Cortex of kidney (tissue), 1 donor: ENCODE data around the gene EEF1G.
"Not testable (repeated sequence)": the region's sequence is repeated elsewhere in the genome, so short reads cannot be mapped to it uniquely, and the experiment has no call there.

Source experiments
- DNase-seq: peaks from one replicate; lab custom pipeline; 2025; lab: John Stamatoyannopoulos, UW

Gene EEF1G

DNA sequence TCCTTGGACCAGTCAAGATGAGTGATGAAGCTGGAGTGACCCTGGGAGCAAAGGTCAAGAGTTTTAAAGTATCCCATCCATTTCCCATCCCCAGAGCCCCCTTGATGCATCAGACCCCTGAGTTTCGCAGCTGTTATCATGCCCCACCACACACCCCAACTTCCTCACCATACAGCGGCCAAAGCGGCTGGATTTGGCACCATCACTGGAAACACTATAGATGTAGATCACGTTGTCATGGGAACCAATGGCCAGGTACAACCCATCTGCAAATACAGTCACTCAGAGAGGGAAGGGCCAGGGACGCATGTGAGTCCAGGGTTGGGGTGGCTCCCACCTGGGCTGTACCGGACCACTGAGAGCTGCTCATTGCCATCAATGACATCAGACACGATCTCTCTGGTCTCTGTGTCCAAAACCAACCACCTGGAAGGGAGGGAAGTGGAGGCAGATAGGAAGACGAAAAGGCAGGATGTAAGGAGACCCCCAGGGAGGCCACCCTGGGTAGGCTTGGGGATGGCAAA, 30.1 kb upstream of the EEF1G start:
- DNase-seq, result no peak

GRCh38 chr11:62603072-62603408, 29.3 kb upstream of the EEF1G start:
- no peak for DNase-seq

DNA sequence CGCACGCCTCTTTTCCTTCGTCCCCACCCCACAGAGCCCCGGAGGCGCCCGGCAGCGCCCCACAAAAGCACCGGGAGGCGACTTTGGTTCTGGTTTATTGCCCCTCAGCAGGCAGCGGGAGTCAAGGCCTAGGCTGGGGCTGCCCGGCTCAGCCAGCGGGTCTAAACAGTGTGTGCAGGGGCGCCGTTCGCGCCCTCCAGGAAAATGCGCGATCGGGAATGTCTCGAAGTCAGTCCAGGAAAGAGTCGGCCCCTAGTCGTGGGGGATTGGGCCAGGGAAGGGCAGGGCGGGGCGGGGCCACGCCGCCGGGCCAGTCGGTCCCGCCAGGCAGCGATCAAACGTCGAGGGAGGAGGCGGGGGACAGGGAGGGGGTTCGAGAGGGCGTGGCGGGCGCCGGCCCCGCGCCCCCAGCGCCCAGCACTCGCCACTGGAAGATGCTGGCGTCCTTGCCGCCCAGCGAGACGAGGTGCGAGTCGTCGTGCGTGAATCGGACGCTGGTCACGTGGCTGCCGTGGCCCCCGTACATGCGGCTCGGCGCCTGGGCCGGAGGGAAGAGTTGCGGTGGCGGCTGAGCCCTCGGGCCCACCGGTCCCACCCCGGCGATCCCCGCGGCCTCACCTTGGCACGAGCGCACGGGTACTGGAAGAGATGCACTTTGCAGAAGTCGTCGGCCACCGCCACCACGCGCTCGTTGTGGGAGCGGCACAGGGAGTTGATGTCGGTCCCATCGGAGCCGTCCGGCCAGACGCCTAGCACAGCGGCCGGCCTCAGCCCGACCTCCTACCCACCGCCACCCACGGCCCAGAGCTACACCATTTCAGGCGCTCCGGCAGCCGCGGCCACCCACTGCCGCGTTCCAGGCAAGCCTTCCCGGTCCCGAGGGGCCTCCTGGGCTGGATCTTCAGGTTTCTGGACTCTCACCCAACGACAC, 28.7 kb upstream of the EEF1G start:
- DNase-seq, result no peak

- DNase-seq, result peak; percentile 76
Measured at GRCh38 chr11:62601372-62602140, 27.9 kb upstream of the EEF1G start, which contains the start of gene MTA2. TSS of gene MTA2 (minus strand) at chr11:62601865. CDS start at chr11:62601450, 415 bp downstream.

DNA sequence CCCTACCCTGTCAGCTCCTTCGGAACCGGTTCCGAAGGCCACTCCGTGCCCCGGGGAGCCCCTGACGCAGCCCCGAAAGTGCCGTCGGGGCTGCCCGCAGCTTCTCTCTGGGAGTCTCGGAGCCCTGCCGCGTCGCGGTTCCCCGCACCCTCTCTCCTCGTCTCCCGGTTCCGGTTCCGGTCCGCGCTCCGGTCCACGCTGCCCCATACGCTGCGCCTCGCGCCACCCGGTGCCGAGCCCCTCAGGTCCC, 27.4 kb upstream of the EEF1G start:
- no peak for DNase-seq

DNA sequence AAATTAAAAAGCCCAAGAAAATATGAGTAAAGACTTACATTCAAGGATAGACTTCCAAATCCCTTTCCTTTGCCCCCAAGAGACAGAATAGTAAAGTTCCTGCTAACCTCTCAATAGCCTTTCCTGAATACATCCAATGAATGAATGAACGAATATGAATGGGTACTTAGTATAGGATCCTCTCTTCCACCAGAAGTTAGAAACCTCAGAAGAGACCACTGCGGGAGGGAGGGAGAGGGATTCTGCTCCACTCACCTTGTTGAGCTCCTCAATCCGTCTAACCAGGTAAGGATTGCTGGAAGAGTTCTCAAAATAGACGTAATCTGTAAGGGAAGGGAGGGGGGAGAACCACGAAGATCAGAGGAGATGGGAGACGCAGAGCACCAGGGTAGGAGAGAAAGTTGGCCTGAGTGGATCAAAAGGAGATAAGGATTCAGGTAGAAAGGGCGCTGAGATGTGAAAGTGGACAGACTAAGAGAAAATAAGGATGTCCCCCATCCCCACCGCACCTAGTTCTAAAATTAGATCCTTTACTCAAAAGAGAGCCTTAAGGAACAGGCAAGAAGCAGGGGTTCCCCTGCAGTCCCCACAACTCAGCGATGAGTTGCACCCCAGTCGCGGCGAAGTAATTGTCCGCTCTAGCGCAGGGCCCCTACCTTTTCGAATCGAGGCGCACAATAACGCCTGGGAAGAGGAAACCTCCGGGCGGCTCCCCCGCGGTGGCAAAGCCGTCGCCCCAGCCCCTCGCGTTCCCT, 26.9 kb upstream of the EEF1G start:
- no peak for DNase-seq

DNA sequence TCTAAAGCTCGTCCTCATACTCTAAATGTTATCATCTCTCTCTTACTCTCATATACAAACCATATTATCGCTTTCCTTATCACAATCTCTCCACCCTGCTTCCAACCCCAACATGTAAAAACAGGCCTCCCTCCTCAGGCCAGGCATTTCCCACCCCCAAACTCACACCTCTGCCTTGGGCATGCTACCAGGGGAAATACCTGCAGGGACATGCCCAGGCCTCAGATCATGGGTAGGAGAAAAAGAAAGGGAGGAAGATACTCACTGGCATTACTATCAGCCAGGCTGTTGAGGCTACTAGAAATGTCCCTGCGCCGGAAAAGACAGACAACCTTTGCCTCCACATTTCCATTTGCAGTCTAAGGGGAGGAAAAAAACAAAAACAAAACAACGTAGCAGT, 26.2 kb upstream of the EEF1G start:
- no peak for DNase-seq

- no peak for DNase-seq
Measured at GRCh38 chr11:62599069-62599696, 25.5 kb upstream of the EEF1G start.

DNA sequence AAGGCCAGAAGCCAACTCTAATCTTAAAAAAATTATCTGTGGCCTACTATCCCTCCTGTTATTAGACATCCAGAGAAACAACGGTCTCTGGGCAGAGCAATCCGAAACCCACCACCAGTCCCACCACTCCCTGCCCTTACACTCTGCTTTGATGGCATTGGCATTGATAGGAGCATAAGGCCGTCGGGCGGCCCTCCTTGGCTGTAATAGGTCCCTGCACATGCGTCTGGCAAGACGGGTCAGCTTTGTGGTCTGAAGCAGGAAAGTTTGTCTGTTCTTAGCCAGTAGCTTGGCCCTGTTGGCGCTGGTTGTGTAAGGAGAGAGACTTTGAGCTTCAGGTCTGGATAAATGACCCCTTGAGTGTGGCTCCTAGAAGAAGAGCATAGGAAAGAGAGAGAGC, 21.4 kb upstream of the EEF1G start:
- DNase-seq, result no peak

- DNase-seq, result no peak
Measured at GRCh38 chr11:62593434-62594044, 19.8 kb upstream of the EEF1G start.

GRCh38 chr11:62592989-62593421, 19.3 kb upstream of the EEF1G start:
- DNase-seq, result no peak

GRCh38 chr11:62592146-62592815, 18.6 kb upstream of the EEF1G start:
- no peak for DNase-seq

DNA sequence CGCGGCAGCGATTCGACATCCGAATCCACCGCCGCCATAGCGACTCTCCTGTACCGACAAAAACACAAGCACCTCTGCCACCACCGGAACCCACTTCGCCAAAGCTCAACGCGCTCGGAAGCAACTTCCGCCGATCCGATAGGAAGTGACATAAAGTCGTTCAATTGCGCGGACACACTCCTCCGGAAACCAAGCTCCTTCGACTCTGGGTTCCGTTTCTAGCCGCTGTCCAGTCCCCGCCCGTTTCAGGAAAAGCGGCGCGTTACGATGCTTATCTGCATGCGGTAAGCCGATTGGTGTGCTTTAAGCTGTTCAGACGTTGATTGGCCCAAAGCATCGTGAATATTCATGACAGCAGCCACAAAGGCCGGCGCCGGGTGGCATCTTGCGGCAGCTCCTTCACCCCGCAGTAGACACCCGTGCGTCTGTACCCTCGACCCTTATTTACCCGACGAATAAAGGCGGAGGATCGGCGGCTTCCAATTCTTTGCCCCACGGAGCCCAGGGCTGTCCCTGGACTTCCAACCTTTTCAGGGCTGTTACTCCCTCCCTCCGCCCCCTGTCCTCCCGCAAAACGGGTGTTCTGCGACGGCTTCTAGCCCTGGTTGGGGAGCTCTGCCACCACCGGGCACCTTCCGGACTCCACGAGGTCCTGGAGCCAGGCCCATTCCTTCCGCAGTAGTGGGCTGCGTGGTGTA, 17.9 kb upstream of the EEF1G start, which contains the start of gene TUT1:
Gene TUT1, minus strand, starts transcription at position 76 of the 698 bp plus-strand sequence. Its CDS starts 38 bp downstream, at position 38.
- DNase-seq, result no peak

DNA sequence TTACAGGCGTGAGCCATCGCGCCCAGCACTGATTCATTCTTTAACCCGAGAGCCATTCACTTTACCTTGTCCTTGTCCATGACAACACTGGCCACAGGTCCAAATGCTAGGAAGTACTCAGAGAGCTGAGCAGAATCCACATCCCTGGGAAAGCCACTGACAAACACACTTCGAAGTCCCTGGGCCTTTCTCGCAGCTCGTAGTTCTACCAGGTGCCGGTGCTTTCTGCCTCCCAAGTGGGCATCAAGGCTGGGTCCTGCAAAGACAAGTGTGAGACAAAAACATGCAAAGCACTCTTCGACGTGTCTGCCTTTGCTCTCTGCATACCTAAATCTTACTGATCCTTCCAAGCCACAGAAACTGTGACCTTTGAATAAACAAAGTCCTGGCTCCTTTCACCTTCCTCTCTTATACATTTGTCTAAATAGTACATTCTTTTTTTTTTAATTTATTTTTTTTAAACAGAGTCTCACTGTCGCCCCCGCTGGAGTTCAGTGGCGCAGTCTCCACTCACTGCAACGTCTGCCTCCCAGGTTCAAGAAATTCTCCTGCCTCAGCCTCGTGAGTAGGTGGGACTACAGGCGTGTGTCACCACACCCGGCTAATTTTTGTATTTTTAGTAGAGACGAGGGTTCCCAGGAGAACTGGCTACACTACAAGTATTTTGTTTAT, 15.4 kb upstream of the EEF1G start:
- no peak for DNase-seq

GRCh38 chr11:62585356-62585755, 11.7 kb upstream of the EEF1G start:
- DNase-seq, result not testable (repeated sequence)

DNA sequence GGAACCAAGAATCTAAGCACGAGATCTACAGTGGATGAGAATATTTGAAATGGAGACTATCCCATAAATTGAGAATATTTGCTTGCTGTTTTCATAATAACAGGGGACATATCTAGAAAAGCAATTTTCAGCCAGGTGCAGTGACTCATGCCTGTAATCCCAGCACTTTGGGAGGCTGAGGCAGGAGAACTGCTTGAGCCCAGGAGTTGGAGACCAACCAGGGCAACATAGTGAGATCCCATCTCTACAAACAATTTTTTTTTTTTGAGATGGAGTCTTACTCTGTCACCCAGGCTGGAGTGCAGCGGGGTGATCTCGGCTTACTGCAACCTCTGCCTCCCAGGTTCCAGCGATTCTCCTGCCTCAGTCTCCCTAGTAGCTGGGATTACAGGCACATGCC, 8.0 kb upstream of the EEF1G start:
- not testable (repeated sequence) for DNase-seq

DNA sequence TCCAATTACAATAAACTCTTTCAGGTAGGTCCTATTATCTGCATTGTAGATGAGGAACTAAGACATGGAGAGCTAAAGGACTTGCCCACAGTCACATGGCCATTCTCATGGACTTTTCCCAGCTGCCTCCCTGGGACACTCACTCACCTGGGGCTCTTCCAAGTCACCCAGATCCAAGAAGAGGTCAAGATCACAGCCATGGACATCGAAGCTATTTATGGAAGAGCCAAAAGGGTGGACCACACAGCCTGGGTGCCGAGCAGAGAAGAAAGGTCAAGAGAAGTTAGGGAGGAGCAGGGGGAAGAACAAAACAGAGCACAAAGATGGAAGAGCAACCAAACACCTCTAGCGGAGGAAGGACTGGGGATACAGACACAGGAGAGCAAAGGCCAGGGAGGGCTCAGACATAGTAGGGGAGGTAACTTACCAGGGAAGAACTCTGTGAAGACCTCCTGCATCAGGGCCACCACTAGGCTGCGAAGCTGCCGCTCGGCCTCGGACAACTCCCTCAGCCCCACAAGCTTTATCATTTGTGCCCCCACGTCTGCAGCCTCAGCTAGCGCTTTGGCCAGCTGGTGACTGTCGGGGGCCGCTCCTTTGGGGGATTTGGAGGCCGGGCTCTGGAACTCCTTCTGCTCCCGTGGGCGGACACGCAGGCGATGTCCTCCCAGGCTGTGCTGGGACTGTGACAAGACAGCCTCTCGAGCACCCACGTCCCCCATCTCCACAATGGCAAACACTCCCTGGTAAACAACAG, 7.4 kb upstream of the EEF1G start:
- no peak for DNase-seq

GRCh38 chr11:62579252-62579651, 5.6 kb upstream of the EEF1G start:
- no peak for DNase-seq

- no peak for DNase-seq
Measured at GRCh38 chr11:62578541-62578940, 4.8 kb upstream of the EEF1G start.
